ENCODE results near the gene ATXN1. TPM values are rescaled to one million over a fixed set of nuclear protein-coding genes. Genes with fewer than 3 reads are reported as not detected.

The ATXN1 gene
- total RNA-seq, 1 experiment from 2014 or later, result 8.1 TPM

DNA sequence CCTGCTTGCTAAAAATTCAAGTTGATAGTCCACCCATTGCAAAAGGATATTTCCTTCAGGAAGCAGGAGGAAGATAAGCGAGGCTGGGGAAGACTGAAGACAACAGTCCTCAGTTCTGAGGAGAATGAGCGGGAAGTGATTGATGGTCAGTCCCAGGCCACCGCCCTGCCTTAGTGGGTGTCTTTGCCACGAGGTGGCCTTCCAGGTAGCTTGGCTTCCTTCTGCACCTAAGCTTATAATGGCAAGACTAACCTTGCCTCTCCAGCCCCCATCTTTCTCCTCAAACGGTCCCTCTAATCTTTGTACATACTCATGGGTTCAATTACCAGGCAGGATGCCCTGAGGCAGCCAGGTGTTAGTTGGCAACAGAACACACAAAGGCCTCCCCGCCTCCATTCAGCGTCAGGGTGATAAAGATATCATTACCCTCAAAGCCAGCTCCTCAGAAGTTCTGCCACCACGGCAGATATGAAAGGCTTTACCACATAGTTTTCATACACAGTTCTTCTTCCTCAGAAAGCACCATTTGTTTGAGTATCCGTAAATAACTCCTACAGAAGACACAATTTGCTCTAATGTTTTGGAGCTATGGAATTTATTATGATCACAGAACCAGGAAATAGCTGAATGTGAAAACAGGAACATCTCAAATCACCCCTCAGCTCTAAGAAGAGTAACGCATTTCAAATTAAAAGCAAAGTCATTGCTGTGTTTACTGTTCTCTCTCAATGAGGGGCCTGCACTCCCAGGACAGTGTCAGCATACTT lies 249.4 kb downstream of the ATXN1 start:
- ATAC-seq, result no peak
- ChIA-PET POLR2A (no interaction called here), CTCF (interaction anchor here (0.9 to 2.1 kb wide), 15 partner anchors 9 to 453 kb away, joined by 3 to 9 read pairs (median 4); no protein-coding TSS in a partner anchor)
- Mint-ChIP-seq H3K27ac (no peak overlapping the region), H3K4me3 (no peak overlapping the region), H3K9me3 (no peaks in the 10 kb centered on the region), H3K27me3 (ENCODE audit: low read depth) (no peaks in the 10 kb centered on the region), H3K36me3 (no peaks in the 10 kb centered on the region), H3K4me1 (peaks cover 33% of the 10 kb centered on the region)
- TF ChIP-seq ESRRA (CRISPR knock-in tag; IDR thresholded peaks at IDR 0.05; ENCODE audit: borderline replicate concordance), result no peak
- DNase-seq (ENCODE audit: low spot score), result no peak

DNA sequence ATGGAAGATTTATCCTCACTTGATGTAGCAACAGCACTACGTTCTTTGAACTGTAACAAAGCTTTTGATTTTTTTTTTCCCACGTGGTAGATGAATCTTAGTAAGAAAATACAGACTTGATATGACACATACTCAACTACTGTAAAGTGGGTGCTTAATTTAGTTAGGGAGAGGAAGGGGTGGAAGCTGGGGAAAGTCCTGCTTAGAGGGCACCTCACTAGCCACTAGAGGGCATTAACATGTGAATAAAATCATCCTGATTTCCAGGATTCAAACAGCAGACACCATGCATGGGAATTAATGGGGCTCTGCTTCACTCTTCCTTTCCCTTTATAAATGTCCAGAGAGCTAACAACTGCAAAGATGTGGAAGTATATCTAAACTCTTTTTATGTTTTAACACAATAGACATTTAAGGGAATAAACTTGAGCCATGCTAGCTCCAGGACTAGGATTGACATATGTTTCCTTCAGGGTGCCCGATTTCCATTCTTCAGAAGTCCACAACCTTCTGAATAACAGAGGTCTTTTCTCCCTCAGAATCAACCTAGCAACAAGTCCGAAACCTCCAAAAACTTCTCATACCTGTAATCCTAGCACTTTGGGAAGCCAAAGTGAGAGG lies 250.1 kb downstream of the ATXN1 start:
- DNase-seq (ENCODE audit: low spot score), result no peak
- Mint-ChIP-seq H3K9me3 (no peaks in the 10 kb centered on the region), H3K36me3 (no peaks in the 10 kb centered on the region), H3K27ac (no peak overlapping the region), H3K4me3 (no peak overlapping the region), H3K4me1 (peaks cover 33% of the 10 kb centered on the region), H3K27me3 (ENCODE audit: low read depth) (no peaks in the 10 kb centered on the region)
- peak; percentile 61 for ATAC-seq
- POLR2A ChIA-PET, result no interaction called here
- CTCF ChIA-PET, result interaction anchor here (1.1 to 1.9 kb wide), 10 partner anchors 15 to 454 kb away, joined by 3 to 9 read pairs (median 4); no protein-coding TSS in a partner anchor
- TF ChIP-seq, protein P1, sequence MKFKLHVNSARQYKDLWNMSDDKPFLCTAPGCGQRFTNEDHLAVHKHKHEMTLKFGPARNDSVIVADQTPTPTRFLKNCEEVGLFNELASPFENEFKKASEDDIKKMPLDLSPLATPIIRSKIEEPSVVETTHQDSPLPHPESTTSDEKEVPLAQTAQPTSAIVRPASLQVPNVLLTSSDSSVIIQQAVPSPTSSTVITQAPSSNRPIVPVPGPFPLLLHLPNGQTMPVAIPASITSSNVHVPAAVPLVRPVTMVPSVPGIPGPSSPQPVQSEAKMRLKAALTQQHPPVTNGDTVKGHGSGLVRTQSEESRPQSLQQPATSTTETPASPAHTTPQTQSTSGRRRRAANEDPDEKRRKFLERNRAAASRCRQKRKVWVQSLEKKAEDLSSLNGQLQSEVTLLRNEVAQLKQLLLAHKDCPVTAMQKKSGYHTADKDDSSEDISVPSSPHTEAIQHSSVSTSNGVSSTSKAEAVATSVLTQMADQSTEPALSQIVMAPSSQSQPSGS (CRISPR knock-in tag; IDR thresholded peaks at IDR 0.05; ENCODE audit: borderline replicate concordance, low read depth), result no peak
- peak; percentile 52; the same call in 1 of the 2 replicates for TF ChIP-seq ZNF232 (CRISPR knock-in tag; IDR thresholded peaks at IDR 0.05)
- TF ChIP-seq, protein P2, sequence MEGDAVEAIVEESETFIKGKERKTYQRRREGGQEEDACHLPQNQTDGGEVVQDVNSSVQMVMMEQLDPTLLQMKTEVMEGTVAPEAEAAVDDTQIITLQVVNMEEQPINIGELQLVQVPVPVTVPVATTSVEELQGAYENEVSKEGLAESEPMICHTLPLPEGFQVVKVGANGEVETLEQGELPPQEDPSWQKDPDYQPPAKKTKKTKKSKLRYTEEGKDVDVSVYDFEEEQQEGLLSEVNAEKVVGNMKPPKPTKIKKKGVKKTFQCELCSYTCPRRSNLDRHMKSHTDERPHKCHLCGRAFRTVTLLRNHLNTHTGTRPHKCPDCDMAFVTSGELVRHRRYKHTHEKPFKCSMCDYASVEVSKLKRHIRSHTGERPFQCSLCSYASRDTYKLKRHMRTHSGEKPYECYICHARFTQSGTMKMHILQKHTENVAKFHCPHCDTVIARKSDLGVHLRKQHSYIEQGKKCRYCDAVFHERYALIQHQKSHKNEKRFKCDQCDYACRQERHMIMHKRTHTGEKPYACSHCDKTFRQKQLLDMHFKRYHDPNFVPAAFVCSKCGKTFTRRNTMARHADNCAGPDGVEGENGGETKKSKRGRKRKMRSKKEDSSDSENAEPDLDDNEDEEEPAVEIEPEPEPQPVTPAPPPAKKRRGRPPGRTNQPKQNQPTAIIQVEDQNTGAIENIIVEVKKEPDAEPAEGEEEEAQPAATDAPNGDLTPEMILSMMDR (IDR thresholded peaks at IDR 0.05), result peak; percentile 27; the same call in 1 of the 2 replicates

DNA sequence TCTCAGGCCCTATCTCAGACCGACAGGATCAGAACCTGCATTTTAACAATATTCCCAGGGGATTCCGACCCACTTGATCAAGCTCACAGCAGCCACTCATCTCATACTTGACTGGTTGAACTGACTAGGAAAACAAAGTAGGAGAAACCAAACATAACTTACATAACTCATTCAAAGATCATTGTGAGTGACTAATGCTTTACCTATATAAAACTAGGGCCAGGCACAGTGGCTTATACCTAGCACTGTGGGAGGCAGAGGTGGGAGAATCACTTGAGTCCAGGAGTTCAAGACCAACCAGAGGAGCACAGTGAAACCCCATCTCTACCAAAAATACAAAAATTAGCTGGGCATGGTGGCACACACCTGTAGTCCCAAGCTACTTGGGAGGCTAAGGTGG lies 251.0 kb downstream of the ATXN1 start:
- DNase-seq (ENCODE audit: low spot score) (no peak), ATAC-seq (no peak)
- H3K4me3 Mint-ChIP-seq, result no peak overlapping the region
- no peaks in the 10 kb centered on the region for H3K9me3 Mint-ChIP-seq
- ChIA-PET CTCF (interaction anchor here (1.1 to 1.8 kb wide), 5 partner anchors 14 to 455 kb away, joined by 3 to 9 read pairs (median 5); no protein-coding TSS in a partner anchor), POLR2A (no interaction called here)
- H3K27me3 Mint-ChIP-seq (ENCODE audit: low read depth), result no peaks in the 10 kb centered on the region
- H3K36me3 Mint-ChIP-seq, result no peaks in the 10 kb centered on the region
- H3K27ac Mint-ChIP-seq, result no peak overlapping the region
- peaks cover 33% of the 10 kb centered on the region for H3K4me1 Mint-ChIP-seq
- TF ChIP-seq, protein P3, sequence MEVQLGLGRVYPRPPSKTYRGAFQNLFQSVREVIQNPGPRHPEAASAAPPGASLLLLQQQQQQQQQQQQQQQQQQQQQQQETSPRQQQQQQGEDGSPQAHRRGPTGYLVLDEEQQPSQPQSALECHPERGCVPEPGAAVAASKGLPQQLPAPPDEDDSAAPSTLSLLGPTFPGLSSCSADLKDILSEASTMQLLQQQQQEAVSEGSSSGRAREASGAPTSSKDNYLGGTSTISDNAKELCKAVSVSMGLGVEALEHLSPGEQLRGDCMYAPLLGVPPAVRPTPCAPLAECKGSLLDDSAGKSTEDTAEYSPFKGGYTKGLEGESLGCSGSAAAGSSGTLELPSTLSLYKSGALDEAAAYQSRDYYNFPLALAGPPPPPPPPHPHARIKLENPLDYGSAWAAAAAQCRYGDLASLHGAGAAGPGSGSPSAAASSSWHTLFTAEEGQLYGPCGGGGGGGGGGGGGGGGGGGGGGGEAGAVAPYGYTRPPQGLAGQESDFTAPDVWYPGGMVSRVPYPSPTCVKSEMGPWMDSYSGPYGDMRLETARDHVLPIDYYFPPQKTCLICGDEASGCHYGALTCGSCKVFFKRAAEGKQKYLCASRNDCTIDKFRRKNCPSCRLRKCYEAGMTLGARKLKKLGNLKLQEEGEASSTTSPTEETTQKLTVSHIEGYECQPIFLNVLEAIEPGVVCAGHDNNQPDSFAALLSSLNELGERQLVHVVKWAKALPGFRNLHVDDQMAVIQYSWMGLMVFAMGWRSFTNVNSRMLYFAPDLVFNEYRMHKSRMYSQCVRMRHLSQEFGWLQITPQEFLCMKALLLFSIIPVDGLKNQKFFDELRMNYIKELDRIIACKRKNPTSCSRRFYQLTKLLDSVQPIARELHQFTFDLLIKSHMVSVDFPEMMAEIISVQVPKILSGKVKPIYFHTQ (CRISPR knock-in tag; IDR thresholded peaks at IDR 0.05), result no peak
- TF ChIP-seq CBFB (CRISPR knock-in tag; IDR thresholded peaks at IDR 0.05; ENCODE audit: low read depth) (no peak), CREB1 (CRISPR knock-in tag; IDR thresholded peaks at IDR 0.05) (no peak), EMX1 (CRISPR knock-in tag; IDR thresholded peaks at IDR 0.05) (no peak), TEAD1 (CRISPR knock-in tag; IDR thresholded peaks at IDR 0.05) (no peak), ZNF138 (CRISPR knock-in tag; conservative IDR thresholded peaks at IDR 0.05) (no peak), ZNF416 (CRISPR knock-in tag; IDR thresholded peaks at IDR 0.05) (no peak)
- TF ChIP-seq, protein P4, sequence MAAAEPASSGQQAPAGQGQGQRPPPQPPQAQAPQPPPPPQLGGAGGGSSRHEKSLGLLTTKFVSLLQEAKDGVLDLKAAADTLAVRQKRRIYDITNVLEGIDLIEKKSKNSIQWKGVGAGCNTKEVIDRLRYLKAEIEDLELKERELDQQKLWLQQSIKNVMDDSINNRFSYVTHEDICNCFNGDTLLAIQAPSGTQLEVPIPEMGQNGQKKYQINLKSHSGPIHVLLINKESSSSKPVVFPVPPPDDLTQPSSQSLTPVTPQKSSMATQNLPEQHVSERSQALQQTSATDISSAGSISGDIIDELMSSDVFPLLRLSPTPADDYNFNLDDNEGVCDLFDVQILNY (CRISPR knock-in tag; IDR thresholded peaks at IDR 0.05), result no peak

Measured in WTC11 (cell line).